Hematopoietic multipotent progenitor cell treated with erythropoietin and hydrocortisone succinate and interleukin-3 and kit ligand, for 4 days (in vitro differentiated cells): ENCODE results near the gene VAV3.
"Not testable (repeated sequence)": the region's sequence is repeated elsewhere in the genome, so short reads cannot be mapped to it uniquely, and the experiment has no call there.

Source experiments
- DNase-seq: peaks from one replicate; pipeline ENCODE4 v3.0.0-alpha.2; 2015

Gene VAV3

GRCh38 chr1:107965110-107965991 is at the start of gene VAV3:
VAV3 (minus strand) TSS chr1:107965180; CDS start chr1:107964869, 311 bp downstream.
- peak; percentile 94 for DNase-seq

- DNase-seq, result no peak
These were observed 47.6 kb upstream of the VAV3 start for GRCh38 chr1:108012553-108012952.

- DNase-seq, result peak; percentile 50
These were observed 46.3 kb upstream of the VAV3 start for GRCh38 chr1:108011295-108011694.

- DNase-seq, result no peak
These were observed 45.6 kb upstream of the VAV3 start for GRCh38 chr1:108010581-108010980.

- no peak for DNase-seq
These were observed 44.7 kb upstream of the VAV3 start for GRCh38 chr1:108009603-108010195.

- no peak for DNase-seq
These were observed 42.6 kb upstream of the VAV3 start for GRCh38 chr1:108007531-108007930.

GRCh38 chr1:108007070-108007469 is 42.1 kb upstream of the VAV3 start:
- no peak for DNase-seq

GRCh38 chr1:108004919-108005318 is 39.9 kb upstream of the VAV3 start:
- DNase-seq, result not testable (repeated sequence)

GRCh38 chr1:108000620-108001111 is 35.7 kb upstream of the VAV3 start:
- peak; percentile 22 for DNase-seq

GRCh38 chr1:108000184-108000583 is 35.2 kb upstream of the VAV3 start:
- no peak for DNase-seq

- no peak for DNase-seq
These were observed 32.9 kb upstream of the VAV3 start for GRCh38 chr1:107997866-107998265.

- no peak for DNase-seq
These were observed 28.9 kb upstream of the VAV3 start for GRCh38 chr1:107993920-107994319.

GRCh38 chr1:107992347-107992746 is 27.4 kb upstream of the VAV3 start:
- DNase-seq, result no peak

- no peak for DNase-seq
These were observed 26.5 kb upstream of the VAV3 start for GRCh38 chr1:107991371-107992066.

GRCh38 chr1:107990606-107991005 is 25.6 kb upstream of the VAV3 start:
- DNase-seq, result no peak

- DNase-seq, result no peak
These were observed 16.3 kb upstream of the VAV3 start for GRCh38 chr1:107981277-107981676.

GRCh38 chr1:107979926-107980325 is 14.9 kb upstream of the VAV3 start:
- no peak for DNase-seq

GRCh38 chr1:107979088-107979487 is 14.1 kb upstream of the VAV3 start:
- DNase-seq, result no peak

GRCh38 chr1:107976836-107977235 is 11.9 kb upstream of the VAV3 start:
- DNase-seq, result no peak

GRCh38 chr1:107976431-107976830 is 11.5 kb upstream of the VAV3 start:
- DNase-seq, result no peak

- DNase-seq, result no peak
These were observed 10.9 kb upstream of the VAV3 start for GRCh38 chr1:107975851-107976250.

GRCh38 chr1:107974090-107974489 is 9.1 kb upstream of the VAV3 start:
- no peak for DNase-seq

- no peak for DNase-seq
These were observed 7.6 kb upstream of the VAV3 start for GRCh38 chr1:107972391-107973180.
